ENCODE results near the gene LCN1. TPM values are rescaled to one million over a fixed set of nuclear protein-coding genes. Genes with fewer than 3 reads are reported as not detected.

LCN1 gene
- total RNA-seq, 1 experiment from 2014 or later: not detected

GRCh38 chr9:135503371-135504261 is 17.6 kb upstream of the LCN1 start:
- Histone ChIP-seq H3K4me2 (ENCODE audit: low read length) (no peak overlapping the region), H3K27ac (ENCODE audit: low read length) (no peak overlapping the region), H3K4me3 (ENCODE audit: low read length) (no peak overlapping the region), H3K36me3 (ENCODE audit: low read depth, low read length) (peaks cover 6% of the 10 kb centered on the region; the same call in 1 of the 2 replicates), H3K4me1 (ENCODE audit: insufficient read depth, low read length) (peaks cover 7% of the 10 kb centered on the region), H3K79me2 (ENCODE audit: low read length) (peaks cover 22% of the 10 kb centered on the region), H2AFZ (ENCODE audit: low read length) (no peak overlapping the region), H3F3A (ENCODE audit: low read length, unreplicated experiment) (no peaks in the 10 kb centered on the region), H3K9me2 (replicated peaks; ENCODE audit: low read length) (no peaks in the 10 kb centered on the region), H4K20me1 (ENCODE audit: low read length) (no peaks in the 10 kb centered on the region), H3K9ac (ENCODE audit: low read length) (no peak overlapping the region), H3K27me3 (ENCODE audit: low read length) (no peaks in the 10 kb centered on the region), H3K9me3 (ENCODE audit: low read length) (no peaks in the 10 kb centered on the region)
- ATAC-seq (no peak), DNase-seq (no peak)
- intact Hi-C loops (cut with micrococcal nuclease): no loop called here
- TF ChIP-seq EZH2phosphoT487 (IDR thresholded peaks at IDR 0.05; ENCODE audit: borderline replicate concordance, low read length): no peak
- no peak for TF ChIP-seq EZH2 (IDR thresholded peaks at IDR 0.05; ENCODE audit: low read length, unreplicated experiment)
- TF ChIP-seq CTCF (conservative IDR thresholded peaks at IDR 0.05; ENCODE audit: low read depth, low read length): no peak
- TSS peak; percentile 7 for BruUV-seq (replicated peaks)
- CTCF ChIA-PET: no interaction called here
- POLR2A ChIA-PET (ENCODE audit: unreplicated experiment): no interaction called here

DNA sequence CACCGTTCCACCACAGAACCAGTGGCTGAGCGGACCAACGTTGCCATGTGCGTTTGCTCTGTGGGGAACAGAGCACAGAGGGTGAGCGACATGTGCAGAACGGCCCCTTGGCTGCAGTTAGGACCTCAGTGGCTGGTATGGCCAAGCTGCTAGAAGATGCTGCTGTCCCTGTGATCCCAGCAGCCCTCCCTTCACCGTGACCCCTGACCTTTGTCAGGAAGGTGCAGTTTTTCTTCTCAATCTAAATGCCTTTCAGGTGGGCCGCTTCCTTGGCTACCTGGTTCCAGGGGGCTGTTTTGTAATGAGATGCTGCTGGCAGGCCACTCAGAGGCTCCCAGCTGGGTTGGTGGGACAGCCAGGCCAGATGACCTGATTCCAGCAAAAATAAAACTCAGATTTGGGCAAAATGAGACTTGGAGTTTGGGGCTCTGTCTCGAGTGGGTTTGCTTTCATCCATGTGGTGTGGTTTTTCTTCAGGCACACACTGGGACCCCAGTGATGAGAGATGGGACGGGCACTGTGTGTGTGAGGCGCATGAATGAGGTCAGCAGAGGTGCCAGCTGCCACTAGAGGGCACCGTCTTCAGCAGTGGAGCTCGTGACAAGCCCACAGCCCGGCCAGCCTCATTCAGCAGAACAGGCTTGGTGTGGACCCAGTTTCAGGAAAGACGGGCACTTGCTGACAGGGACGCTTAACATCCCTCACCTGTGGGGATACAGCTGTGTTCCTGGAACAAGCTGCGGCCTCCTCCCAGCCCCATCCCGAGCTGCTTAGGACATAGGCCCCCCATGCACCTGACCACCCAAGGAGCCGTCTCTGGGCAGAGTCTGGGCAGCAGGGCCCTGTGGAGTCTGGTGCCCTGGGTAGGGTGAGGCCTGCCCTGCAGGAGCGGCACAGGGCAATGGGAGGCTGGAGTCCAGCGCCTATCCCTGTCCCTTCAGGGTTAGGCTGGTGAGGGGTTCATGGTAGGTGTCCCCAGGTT is 16.7 kb upstream of the LCN1 start:
- no peaks in the 10 kb centered on the region for H3K9me2 ChIP-seq (replicated peaks; ENCODE audit: low read length)
- H3K9ac ChIP-seq (ENCODE audit: low read length): no peak overlapping the region
- DNase-seq: peak; percentile 42
- H4K20me1 ChIP-seq (ENCODE audit: low read length): no peaks in the 10 kb centered on the region
- CTCF ChIA-PET: interaction anchor here (0.6 kb wide), 1 partner anchor 40 kb away, joined by 7 read pairs; no protein-coding TSS in a partner anchor
- no peak overlapping the region for H3K27ac ChIP-seq (ENCODE audit: low read length)
- H3K79me2 ChIP-seq (ENCODE audit: low read length): peaks cover 22% of the 10 kb centered on the region
- no peak overlapping the region for H2AFZ ChIP-seq (ENCODE audit: low read length)
- peaks cover 6% of the 10 kb centered on the region; the same call in 1 of the 2 replicates for H3K36me3 ChIP-seq (ENCODE audit: low read depth, low read length)
- H3K4me2 ChIP-seq (ENCODE audit: low read length): no peak overlapping the region
- intact Hi-C loops (cut with micrococcal nuclease): no loop called here
- BruUV-seq (replicated peaks): no TSS peak
- POLR2A ChIA-PET (ENCODE audit: unreplicated experiment): no interaction called here
- no peaks in the 10 kb centered on the region for H3F3A ChIP-seq (ENCODE audit: low read length, unreplicated experiment)
- H3K9me3 ChIP-seq (ENCODE audit: low read length): no peaks in the 10 kb centered on the region
- H3K4me1 ChIP-seq (ENCODE audit: insufficient read depth, low read length): peaks cover 7% of the 10 kb centered on the region
- no peak overlapping the region for H3K4me3 ChIP-seq (ENCODE audit: low read length)
- TF ChIP-seq CTCF (conservative IDR thresholded peaks at IDR 0.05; ENCODE audit: low read depth, low read length): peak; percentile 70
- no peak for TF ChIP-seq EZH2phosphoT487 (IDR thresholded peaks at IDR 0.05; ENCODE audit: borderline replicate concordance, low read length)
- no peaks in the 10 kb centered on the region for H3K27me3 ChIP-seq (ENCODE audit: low read length)
- ATAC-seq: peak; percentile 15; the same call in 1 of the 2 replicates

Data from PC-3 (cell line).